ENCODE data around the gene ATP6V0A1.
"Not testable (repeated sequence)": the region's sequence is repeated elsewhere in the genome, so short reads cannot be mapped to it uniquely, and the experiment has no call there.

The ATP6V0A1 gene

GRCh38 chr17:42476411-42476810, 17.7 kb downstream of the ATP6V0A1 start:
- H3K4me1 ChIP-seq: no peaks in the 10 kb centered on the region
- no peak overlapping the region for H3K4me3 ChIP-seq
- peaks cover 51 to 96% (median 74%) of the 10 kb centered on the region in 3 donors for H3K36me3 ChIP-seq
- no peak overlapping the region for H3K27ac ChIP-seq
- no peak for TF ChIP-seq CTCF (IDR thresholded peaks at IDR 0.05)
- H3K27me3 ChIP-seq: no peaks in the 10 kb centered on the region
- DNase-seq: no peak
- intact Hi-C loops (cut with DNase I; ENCODE audit: low total_unique reads): no loop called here
- no peaks in the 10 kb centered on the region for H3K9me3 ChIP-seq

- TF ChIP-seq CTCF (IDR thresholded peaks at IDR 0.05): no peak
- Histone ChIP-seq H3K27ac (no peak overlapping the region), H3K9me3 (no peaks in the 10 kb centered on the region), H3K27me3 (no peaks in the 10 kb centered on the region), H3K4me3 (no peak overlapping the region), H3K36me3 (peaks cover 50 to 96% (median 75%) of the 10 kb centered on the region in 3 donors), H3K4me1 (no peaks in the 10 kb centered on the region)
- intact Hi-C loops (cut with DNase I; ENCODE audit: low total_unique reads): no loop called here
- no peak for DNase-seq
These were observed 18.5 kb downstream of the ATP6V0A1 start for GRCh38 chr17:42477173-42477572.

GRCh38 chr17:42477824-42478223, 19.1 kb downstream of the ATP6V0A1 start:
- H3K27me3 ChIP-seq; H3K4me3 ChIP-seq; intact Hi-C loops (cut with DNase I; ENCODE audit: low total_unique reads); DNase-seq; H3K9me3 ChIP-seq; H3K4me1 ChIP-seq; H3K27ac ChIP-seq: not testable (repeated sequence)
- peaks cover 48 to 95% (median 79%) of the 10 kb centered on the region in 3 donors for H3K36me3 ChIP-seq

DNA sequence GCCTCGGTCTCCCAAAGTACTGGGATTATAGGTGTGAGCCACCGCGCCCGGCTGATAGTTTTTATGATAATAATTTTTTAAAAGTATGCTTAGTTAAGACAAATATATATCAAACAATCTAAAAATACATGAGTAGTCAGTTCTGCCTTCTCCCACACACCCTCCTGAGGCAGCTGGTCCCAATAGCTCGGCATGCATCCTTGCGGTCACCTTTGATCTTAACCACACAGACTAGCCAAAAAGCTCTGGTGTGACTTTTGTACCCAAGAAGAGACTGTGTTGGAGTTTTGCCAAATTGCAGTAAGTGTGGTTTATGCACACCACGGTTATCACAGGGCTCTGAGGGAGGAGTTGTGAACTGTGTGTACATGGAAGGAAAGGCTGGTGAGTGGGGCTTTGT, 25.6 kb downstream of the ATP6V0A1 start:
- Histone ChIP-seq H3K27ac (peak overlapping the region in 1 of 2 donors; percentile 29), H3K36me3 (peaks cover 78 to 99% (median 94%) of the 10 kb centered on the region in 3 donors)
- no peak for TF ChIP-seq CTCF (IDR thresholded peaks at IDR 0.05)

GRCh38 chr17:42485680-42486079, 27.0 kb downstream of the ATP6V0A1 start:
- Histone ChIP-seq H3K4me3 (no peak overlapping the region), H3K4me1 (peaks cover 0 to 14% (median 2%) of the 10 kb centered on the region in 4 donors), H3K27me3 (no peaks in the 10 kb centered on the region), H3K36me3 (peaks cover 86 to 99% (median 94%) of the 10 kb centered on the region in 3 donors), H3K27ac (no peak overlapping the region), H3K9me3 (no peaks in the 10 kb centered on the region)
- DNase-seq: no peak
- intact Hi-C loops (cut with DNase I; ENCODE audit: low total_unique reads): no loop called here
- TF ChIP-seq CTCF (IDR thresholded peaks at IDR 0.05): no peak

More for the DNA sequence above, 25.6 kb downstream of the ATP6V0A1 start:
- DNase-seq: no peak
- peaks cover 0 to 14% (median 2%) of the 10 kb centered on the region in 4 donors for H3K4me1 ChIP-seq
- intact Hi-C loops (cut with DNase I; ENCODE audit: low total_unique reads): no loop called here
- H3K4me3 ChIP-seq: no peak overlapping the region
- H3K27me3 ChIP-seq: no peaks in the 10 kb centered on the region
- H3K9me3 ChIP-seq: no peaks in the 10 kb centered on the region

DNA sequence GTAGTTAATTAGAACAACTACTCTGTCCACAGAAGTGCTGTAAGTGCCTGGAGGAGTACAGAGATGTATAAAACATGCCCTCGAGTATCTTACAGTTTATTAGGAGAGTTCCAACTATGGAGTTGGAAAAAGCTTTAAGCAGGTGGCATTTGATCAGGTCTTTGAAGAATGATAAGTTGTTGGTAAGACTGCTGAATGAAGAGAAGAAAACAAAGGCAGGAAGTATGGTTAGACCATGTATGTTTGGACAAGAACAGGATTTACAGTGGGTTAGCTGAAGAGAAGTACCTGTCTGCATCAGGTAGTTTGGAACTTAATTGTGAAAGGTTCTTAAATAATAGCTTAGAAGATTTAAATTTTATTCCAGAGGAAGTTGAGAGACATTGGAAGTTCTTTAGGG, 29.4 kb downstream of the ATP6V0A1 start:
- H3K36me3 ChIP-seq: peaks cover 91 to 100% (median 98%) of the 10 kb centered on the region in 3 donors
- intact Hi-C loops (cut with DNase I; ENCODE audit: low total_unique reads): no loop called here

More for the DNA sequence above, 29.4 kb downstream of the ATP6V0A1 start:
- Histone ChIP-seq H3K9me3 (no peaks in the 10 kb centered on the region), H3K27me3 (no peaks in the 10 kb centered on the region), H3K4me1 (peaks cover 0 to 8% (median 2%) of the 10 kb centered on the region in 4 donors), H3K27ac (no peak overlapping the region), H3K4me3 (no peak overlapping the region)
- TF ChIP-seq CTCF (IDR thresholded peaks at IDR 0.05): no peak
- DNase-seq: no peak

Measured in tibial artery (tissue), 4 donors.